GM18951 (cell line): ENCODE results near the gene ATP6V1G1.
"Not testable (repeated sequence)": the region's sequence is repeated elsewhere in the genome, so short reads cannot be mapped to it uniquely, and the experiment has no call there.

Experiments used
- POLR2A ChIP-seq: IDR thresholded peaks from 4 replicates; pipeline ENCODE4 v1.6.1; 2011; ENCODE audit warnings: mild to moderate bottlenecking; ENCODE audit not compliant: insufficient read length, insufficient read depth; ENCODE audit errors: extremely low read depth
- in situ Hi-C: fragments of 300-500 bp; cut with MboI; formaldehyde crosslinking; loops from one replicate; pipeline ENCODE4 v1.12.0; 2022; ENCODE audit warnings: low sequenced_read_pairs, mixed read lengths, inconsistent platforms; ENCODE audit not compliant: unreplicated experiment

Gene ATP6V1G1

DNA sequence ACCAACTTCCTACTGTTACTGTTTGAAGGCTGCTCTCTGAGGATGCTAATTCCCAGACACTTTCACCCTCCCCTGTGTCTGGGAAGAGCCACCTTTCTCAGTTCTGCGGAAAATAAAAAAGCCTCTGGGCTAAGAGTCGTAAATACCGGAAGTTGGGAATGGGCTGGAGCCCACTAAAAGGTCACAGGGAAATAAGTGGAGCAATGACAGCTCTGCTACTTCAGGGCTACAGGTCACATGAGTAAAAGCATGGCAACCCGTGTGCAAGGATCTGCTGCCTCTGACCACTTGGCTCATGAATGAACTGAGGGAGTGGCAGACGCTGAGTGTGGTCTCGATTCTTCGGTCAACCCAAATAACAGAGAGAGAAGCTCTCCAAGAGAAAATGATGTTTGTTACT, 25.8 kb upstream of the ATP6V1G1 start:
- in situ Hi-C loops = no loop called here
- no peak for TF ChIP-seq POLR2A

DNA sequence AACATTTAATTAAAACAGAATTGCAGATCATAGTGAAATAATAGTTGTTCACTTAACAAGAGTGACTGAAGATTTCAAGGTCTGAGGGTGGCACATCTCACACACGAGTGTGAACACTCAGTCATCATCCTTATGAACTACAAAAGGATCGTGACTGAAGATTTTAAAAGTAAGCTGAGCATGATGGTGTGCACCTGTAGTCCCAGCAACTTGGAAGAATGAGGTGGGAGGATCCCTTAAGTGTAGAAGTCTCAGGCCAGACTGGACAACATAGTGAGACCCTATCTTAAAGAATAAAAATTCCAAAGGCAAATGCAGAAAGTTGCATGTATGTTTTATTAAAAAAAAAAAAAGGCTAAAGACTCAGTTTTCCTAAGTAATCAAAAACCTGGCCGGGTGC, 22.4 kb upstream of the ATP6V1G1 start:
- in situ Hi-C loops = no loop called here
- TF ChIP-seq POLR2A = no peak

DNA sequence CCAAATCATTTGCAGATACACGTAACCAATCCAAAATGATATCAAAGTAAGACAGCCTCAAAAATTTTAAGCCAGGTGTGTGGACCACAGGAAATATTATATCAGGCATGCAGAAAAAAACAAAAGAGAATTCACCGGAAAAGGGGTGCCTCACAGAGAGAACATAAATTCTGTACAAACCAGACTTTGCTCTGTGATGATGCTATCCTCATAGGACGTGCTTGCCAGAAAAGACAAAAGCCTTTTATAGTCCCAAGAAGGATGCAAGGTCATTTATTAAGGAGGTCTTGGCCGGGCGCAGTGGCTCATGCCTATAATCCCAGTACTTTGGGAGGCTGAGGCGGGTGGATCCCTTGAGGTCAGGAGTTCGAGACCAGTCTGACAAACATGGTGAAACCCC, 16.8 kb upstream of the ATP6V1G1 start:
- in situ Hi-C loops = no loop called here
- TF ChIP-seq POLR2A = no peak

GRCh38 chr9:114571391-114571790, 16.2 kb upstream of the ATP6V1G1 start:
- in situ Hi-C loops = no loop called here

DNA sequence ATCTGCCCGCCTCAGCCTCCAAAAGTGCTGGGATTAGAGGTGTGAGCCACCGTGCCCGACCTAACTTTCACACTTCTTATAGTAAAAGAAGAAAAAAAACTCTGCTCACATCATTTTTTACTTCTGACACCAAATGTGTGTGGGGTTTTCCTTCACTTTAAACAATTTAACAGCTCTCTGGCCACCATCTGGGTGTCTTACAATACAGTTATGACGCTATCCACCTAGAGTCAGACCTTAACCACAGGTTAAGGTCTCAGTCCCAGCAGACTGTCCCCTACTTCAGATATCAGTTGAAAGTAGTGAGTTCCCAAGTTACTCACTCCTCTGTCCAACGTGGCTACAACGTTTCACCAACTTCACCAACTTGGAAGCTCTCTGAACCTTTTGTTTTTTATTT, 15.4 kb upstream of the ATP6V1G1 start:
- in situ Hi-C loops = no loop called here
- no peak for TF ChIP-seq POLR2A

More at GRCh38 chr9:114571391-114571790, 16.2 kb upstream of the ATP6V1G1 start:
- TF ChIP-seq POLR2A = no peak

GRCh38 chr9:114574438-114574837, 13.1 kb upstream of the ATP6V1G1 start:
- no peak for TF ChIP-seq POLR2A
- in situ Hi-C loops = no loop called here

GRCh38 chr9:114576779-114577178, 10.8 kb upstream of the ATP6V1G1 start:
- in situ Hi-C loops = not testable (repeated sequence)

DNA sequence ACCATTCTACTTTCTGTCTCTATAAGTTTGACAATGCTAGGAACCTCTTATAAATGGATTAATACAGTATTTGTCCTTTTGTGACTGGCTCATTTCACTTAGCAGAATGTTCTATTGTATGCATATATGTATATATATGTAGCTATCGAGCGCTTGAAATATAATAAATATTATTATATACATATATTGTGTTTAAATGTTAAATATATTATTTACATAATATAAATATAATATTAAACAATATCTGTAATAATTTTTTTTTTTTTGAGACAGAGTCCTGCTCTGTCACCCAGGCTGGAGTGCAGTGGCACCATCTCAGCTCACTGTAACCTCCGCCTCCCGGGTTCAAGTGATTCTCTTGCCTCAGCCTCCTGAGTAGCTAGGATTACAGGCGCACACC, 9.4 kb upstream of the ATP6V1G1 start:
- in situ Hi-C loops = not testable (repeated sequence)

- in situ Hi-C loops = no loop called here
- no peak for TF ChIP-seq POLR2A
These were observed 6.9 kb upstream of the ATP6V1G1 start for GRCh38 chr9:114580609-114581193.

- in situ Hi-C loops = no loop called here
- no peak for TF ChIP-seq POLR2A
These were observed 4.0 kb upstream of the ATP6V1G1 start for GRCh38 chr9:114583371-114584155.

- no peak for TF ChIP-seq POLR2A
- in situ Hi-C loops = no loop called here
These were observed 641 bp downstream of the ATP6V1G1 start for GRCh38 chr9:114588210-114588609.

- TF ChIP-seq POLR2A = no peak
- in situ Hi-C loops = no loop called here
These were observed 1.3 kb downstream of the ATP6V1G1 start for GRCh38 chr9:114588651-114589526.

DNA sequence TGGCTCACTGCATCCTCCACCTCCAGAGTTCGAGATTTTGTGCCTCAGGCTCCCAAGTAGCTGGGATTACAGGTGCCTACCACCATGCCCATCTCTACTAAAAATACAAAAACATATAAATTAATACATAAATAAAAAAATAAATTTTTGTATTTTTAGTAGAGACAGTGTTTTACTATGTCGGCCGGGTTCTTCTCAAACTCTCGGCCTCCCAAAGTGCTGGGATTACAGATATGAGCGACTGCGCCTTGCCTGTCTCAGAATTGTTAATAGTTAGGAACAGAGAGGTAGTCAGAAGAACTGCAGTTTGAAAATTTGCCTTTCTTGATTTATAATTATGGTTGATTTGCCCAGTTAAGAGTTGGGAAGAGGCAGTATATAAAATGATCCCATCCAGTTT, 2.8 kb downstream of the ATP6V1G1 start:
- in situ Hi-C loops = no loop called here
- TF ChIP-seq POLR2A = no peak
